Subcutaneous abdominal adipose tissue (tissue), 5 donors: ENCODE measurements around the gene STPG2.
"Not testable (repeated sequence)": the region's sequence is repeated elsewhere in the genome, so short reads cannot be mapped to it uniquely, and the experiment has no call there.

Experiments used
- H3K27ac ChIP-seq: one replicate; pipeline ENCODE4 v1.7.0; 2013; ENCODE audit warnings: low read depth, mild to moderate bottlenecking, inconsistent platforms, low read length, moderate library complexity
- H3K27me3 ChIP-seq, 5 donors: one replicate each; pipeline ENCODE4 v1.7.0; 2013; ENCODE audit warnings: low read length in 5 of 5, inconsistent platforms in 1 of 5; ENCODE audit not compliant: control insufficient read depth in 5 of 5, insufficient read depth in 4 of 5
- H3K36me3 ChIP-seq, 5 donors: one replicate each; pipeline ENCODE4 v1.7.0; 2013; ENCODE audit warnings: low read length in 5 of 5; ENCODE audit not compliant: control insufficient read depth in 5 of 5, insufficient read depth in 5 of 5
- H3K4me1 ChIP-seq, 5 donors: one replicate each; pipeline ENCODE4 v1.7.0; 2013; ENCODE audit warnings: low read length in 5 of 5, mild to moderate bottlenecking in 3 of 5, moderate library complexity in 1 of 5; ENCODE audit not compliant: control insufficient read depth in 5 of 5, insufficient read depth in 5 of 5
- H3K4me3 ChIP-seq, 5 donors: one replicate each; pipeline ENCODE4 v1.7.0; 2013; ENCODE audit warnings: low read length in 5 of 5, low read depth in 1 of 5
- H3K9ac ChIP-seq, 5 donors: one replicate each; pipeline ENCODE4 v1.7.0; 2013; ENCODE audit warnings: low read length in 5 of 5, mild to moderate bottlenecking in 4 of 5, moderate library complexity in 3 of 5
- H3K9me3 ChIP-seq, 5 donors: one replicate each; pipeline ENCODE4 v1.7.0; 2013; ENCODE audit warnings: low read length in 5 of 5; ENCODE audit not compliant: control insufficient read depth in 5 of 5
- donor health status: healthy.
- donor health status: healthy.
- donor health status: healthy.
- donor health status: healthy.
- donor health status: healthy.

The STPG2 gene

DNA sequence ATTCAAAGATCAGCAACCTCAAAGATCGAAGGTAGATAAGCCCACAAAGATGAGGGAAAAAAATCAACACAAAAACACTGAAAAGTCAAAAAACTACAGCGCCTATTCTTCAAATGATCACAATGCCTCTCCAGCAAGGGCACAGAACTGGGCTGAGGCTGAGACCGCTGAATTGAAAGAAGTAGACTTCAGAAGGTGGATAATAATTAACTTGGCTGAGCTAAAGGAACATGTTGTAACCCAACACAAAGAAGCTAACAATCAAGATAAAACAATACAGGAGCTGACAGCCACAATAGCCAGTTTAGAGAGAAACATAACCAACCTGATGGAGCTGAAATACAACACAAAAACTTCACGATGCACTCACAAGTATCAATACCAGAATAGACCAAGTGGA is 231.1 kb downstream of the STPG2 start:
- H3K27me3 ChIP-seq = no peaks in the 10 kb centered on the region
- H3K9me3 ChIP-seq = peaks cover 0 to 13% (median 8%) of the 10 kb centered on the region in 5 donors
- no peak overlapping the region for H3K4me3 ChIP-seq
- H3K27ac ChIP-seq = no peak overlapping the region
- H3K36me3 ChIP-seq = no peaks in the 10 kb centered on the region
- H3K4me1 ChIP-seq = no peaks in the 10 kb centered on the region
- no peak overlapping the region for H3K9ac ChIP-seq

DNA sequence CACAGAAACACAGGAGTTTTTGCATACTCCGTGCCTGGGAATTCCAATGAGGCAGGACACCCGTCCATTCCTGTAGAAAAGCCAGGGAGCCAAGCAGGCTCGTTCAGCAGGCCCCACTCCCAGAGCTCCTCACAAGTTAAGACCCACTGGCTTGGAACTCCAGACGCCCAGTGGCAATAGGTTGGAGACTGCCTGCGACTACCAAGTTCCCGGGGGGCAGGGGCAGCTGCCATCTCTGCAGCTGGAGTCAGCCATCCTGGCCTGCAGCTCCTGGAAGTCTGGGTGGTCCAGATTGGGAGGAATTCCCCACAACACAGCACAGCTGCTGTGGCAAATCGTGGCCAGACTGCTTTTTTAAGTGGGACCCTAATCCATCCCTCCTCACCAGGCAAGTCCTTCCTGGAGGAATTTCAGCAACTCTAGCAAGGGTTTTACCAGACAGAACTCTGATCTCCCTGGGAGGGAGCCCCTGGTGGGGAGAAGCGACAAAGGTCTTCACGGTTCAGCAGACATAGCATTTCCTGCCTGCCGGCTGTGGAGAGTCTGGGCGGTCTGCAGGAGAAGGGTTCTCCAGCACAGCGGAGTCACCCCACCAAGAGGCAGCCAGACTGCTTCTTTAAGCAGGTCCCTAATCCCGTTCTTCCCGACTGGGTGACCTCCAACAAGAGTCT is 231.9 kb downstream of the STPG2 start:
- Histone ChIP-seq H3K36me3 (no peaks in the 10 kb centered on the region), H3K4me1 (no peaks in the 10 kb centered on the region), H3K4me3 (no peak overlapping the region), H3K9me3 (peaks cover 0 to 8% (median 5%) of the 10 kb centered on the region in 5 donors), H3K27ac (no peak overlapping the region), H3K27me3 (no peaks in the 10 kb centered on the region), H3K9ac (no peak overlapping the region)

DNA sequence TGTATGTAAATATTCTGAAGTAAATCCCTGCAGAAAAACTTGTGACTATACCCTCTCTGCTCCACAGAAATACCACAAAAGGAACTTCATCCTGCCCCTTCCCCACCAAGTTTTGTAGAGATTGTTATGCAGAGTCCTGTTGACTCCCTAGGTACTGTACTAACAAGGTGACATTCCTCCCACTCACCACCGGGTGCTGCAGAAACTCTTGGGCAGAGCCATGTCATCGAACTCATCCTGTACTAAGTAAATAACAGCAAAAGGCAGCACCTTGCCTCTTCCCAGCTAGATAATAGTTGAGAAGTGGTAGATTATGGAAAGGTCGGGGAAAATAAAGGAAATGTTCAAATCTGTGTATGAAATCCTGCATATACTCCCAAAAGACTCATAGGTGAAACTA is 233.3 kb downstream of the STPG2 start:
- Histone ChIP-seq H3K9me3 (peaks cover 0 to 8% (median 5%) of the 10 kb centered on the region in 5 donors), H3K27me3 (no peaks in the 10 kb centered on the region)

DNA sequence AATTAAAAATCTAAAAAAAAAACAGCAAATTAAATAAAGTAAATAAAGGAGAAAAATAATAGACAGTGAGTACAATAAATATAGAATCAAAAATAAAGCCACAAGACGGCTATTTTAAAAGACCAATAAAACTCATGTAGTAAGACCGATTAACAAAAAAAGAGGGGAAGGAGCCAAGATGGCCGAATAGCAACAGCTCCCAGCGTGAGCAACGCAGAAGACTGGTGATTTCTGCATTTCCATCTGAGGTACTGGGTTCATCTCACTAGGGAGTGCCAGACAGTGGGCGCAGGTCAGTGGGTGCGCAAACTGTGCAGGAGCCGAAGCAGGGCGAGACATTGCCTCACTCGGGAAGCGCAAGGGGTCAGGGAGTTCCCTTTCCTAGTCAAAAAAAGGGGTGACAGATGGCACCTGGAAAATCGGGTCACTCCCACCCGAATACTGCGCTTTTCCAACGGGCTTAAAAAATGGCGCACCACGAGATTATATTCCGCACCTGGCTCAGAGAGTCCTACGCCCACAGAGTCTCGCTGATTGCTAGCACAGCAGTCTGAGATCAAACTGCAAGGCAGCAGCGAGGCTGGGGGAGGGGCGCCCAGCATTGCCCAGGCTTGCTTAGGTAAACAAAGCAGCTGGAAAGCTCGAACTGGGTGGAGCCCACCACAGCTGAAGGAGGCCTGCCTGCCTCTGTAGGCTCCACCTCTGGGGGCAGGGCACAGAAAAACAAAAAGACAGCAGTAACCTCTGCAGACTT is 239.7 kb downstream of the STPG2 start:
- H3K9ac ChIP-seq, H3K4me3 ChIP-seq, H3K4me1 ChIP-seq, H3K27me3 ChIP-seq, H3K36me3 ChIP-seq, H3K9me3 ChIP-seq, H3K27ac ChIP-seq: not testable (repeated sequence)

More for the DNA sequence above, 233.3 kb downstream of the STPG2 start:
- no peaks in the 10 kb centered on the region for H3K36me3 ChIP-seq
- no peaks in the 10 kb centered on the region for H3K4me1 ChIP-seq
- H3K27ac ChIP-seq = no peak overlapping the region
- no peak overlapping the region for H3K4me3 ChIP-seq
- H3K9ac ChIP-seq = no peak overlapping the region

- Histone ChIP-seq H3K9ac (no peak overlapping the region), H3K36me3 (no peaks in the 10 kb centered on the region), H3K4me1 (no peaks in the 10 kb centered on the region), H3K27ac (no peak overlapping the region), H3K27me3 (no peaks in the 10 kb centered on the region), H3K9me3 (peaks cover 0 to 3% (median 0%) of the 10 kb centered on the region in 5 donors), H3K4me3 (no peak overlapping the region)
Observed at GRCh38 chr4:97900229-97900628, 243.0 kb downstream of the STPG2 start.

GRCh38 chr4:97892592-97893266 is 250.5 kb downstream of the STPG2 start:
- Histone ChIP-seq H3K9ac (no peak overlapping the region), H3K36me3 (no peaks in the 10 kb centered on the region), H3K4me1 (no peaks in the 10 kb centered on the region), H3K4me3 (no peak overlapping the region), H3K27me3 (no peaks in the 10 kb centered on the region), H3K9me3 (peaks cover 0 to 8% (median 2%) of the 10 kb centered on the region in 5 donors), H3K27ac (no peak overlapping the region)

DNA sequence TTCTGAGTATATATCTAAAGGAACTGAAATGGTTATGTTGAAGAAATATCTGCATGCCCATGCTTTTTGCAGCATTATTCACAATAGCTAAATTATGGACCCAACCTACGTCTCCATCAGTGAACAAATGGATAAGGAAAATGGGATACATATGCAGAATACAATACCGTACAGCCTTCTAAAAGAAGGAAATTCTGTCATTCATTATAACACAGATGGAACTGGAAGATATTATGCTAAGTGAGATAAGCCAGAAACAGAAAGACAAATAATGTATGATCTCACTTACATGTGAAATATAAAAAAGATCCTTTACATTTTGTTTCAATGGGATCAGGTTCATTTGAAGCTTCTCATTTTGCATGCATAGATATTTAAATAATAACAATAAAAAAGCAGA is 263.3 kb downstream of the STPG2 start:
- Histone ChIP-seq H3K27ac (no peak overlapping the region), H3K4me1 (no peaks in the 10 kb centered on the region), H3K36me3 (no peaks in the 10 kb centered on the region), H3K27me3 (no peaks in the 10 kb centered on the region), H3K4me3 (no peak overlapping the region), H3K9me3 (no peaks in the 10 kb centered on the region), H3K9ac (no peak overlapping the region)

- no peaks in the 10 kb centered on the region for H3K9me3 ChIP-seq
- H3K9ac ChIP-seq = no peak overlapping the region
- no peaks in the 10 kb centered on the region for H3K36me3 ChIP-seq
- H3K4me3 ChIP-seq = no peak overlapping the region
- no peaks in the 10 kb centered on the region for H3K4me1 ChIP-seq
- H3K27ac ChIP-seq = no peak overlapping the region
- H3K27me3 ChIP-seq = no peaks in the 10 kb centered on the region
Observed at GRCh38 chr4:97868097-97868496, 275.2 kb downstream of the STPG2 start.

DNA sequence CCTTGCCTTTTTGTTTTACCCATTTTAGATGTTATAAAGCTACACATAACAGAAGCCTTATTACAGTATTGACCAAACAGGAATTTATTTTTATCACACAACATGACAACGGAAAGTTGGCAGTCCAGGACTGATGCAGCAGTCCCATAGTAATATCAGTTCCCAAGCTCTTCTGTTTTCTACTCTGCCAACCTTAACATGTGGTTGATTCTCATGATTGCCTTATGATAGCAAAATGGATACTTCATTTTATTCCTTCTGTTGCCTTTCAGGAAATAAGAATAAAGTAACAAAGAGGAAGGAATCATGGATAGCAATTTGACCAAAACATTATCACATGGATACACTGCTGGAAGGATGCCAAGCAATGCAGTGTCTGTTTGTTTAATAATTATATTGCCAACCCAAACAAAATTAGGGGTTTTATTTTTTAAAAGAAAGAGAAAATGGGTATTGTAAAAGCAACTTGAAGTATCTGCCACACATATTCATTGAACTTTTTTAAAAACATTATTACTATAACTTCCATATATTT is 275.7 kb downstream of the STPG2 start:
- H3K9ac ChIP-seq = no peak overlapping the region
- no peak overlapping the region for H3K27ac ChIP-seq
- H3K4me3 ChIP-seq = no peak overlapping the region
- H3K27me3 ChIP-seq = no peaks in the 10 kb centered on the region
- no peaks in the 10 kb centered on the region for H3K36me3 ChIP-seq
- H3K4me1 ChIP-seq = no peaks in the 10 kb centered on the region
- no peaks in the 10 kb centered on the region for H3K9me3 ChIP-seq
